KG1 (cell line): ENCODE measurements around the gene RELN.
"Not testable (repeated sequence)": the region's sequence is repeated elsewhere in the genome, so short reads cannot be mapped to it uniquely, and the experiment has no call there.

Experiments used
- DNase-seq: peaks from one replicate; lab custom pipeline; 2025; lab: John Stamatoyannopoulos, UW

RELN gene

GRCh38 chr7:103787041-103787440, 202.4 kb downstream of the RELN start:
- not testable (repeated sequence) for DNase-seq

- no peak for DNase-seq
These were observed 204.7 kb downstream of the RELN start for GRCh38 chr7:103784646-103785286.

GRCh38 chr7:103781409-103781808, 208.0 kb downstream of the RELN start:
- no peak for DNase-seq

- not testable (repeated sequence) for DNase-seq
These were observed 208.9 kb downstream of the RELN start for GRCh38 chr7:103780561-103780960.

- DNase-seq: no peak
These were observed 212.0 kb downstream of the RELN start for GRCh38 chr7:103777440-103777839.

GRCh38 chr7:103773726-103774125, 215.7 kb downstream of the RELN start:
- no peak for DNase-seq

GRCh38 chr7:103772171-103772773, 217.2 kb downstream of the RELN start:
- DNase-seq: no peak

- no peak for DNase-seq
These were observed 218.2 kb downstream of the RELN start for GRCh38 chr7:103771294-103771693.

GRCh38 chr7:103766660-103767059, 222.8 kb downstream of the RELN start:
- DNase-seq: no peak

- no peak for DNase-seq
These were observed 223.6 kb downstream of the RELN start for GRCh38 chr7:103765901-103766300.

- no peak for DNase-seq
These were observed 224.6 kb downstream of the RELN start for GRCh38 chr7:103764901-103765300.

- DNase-seq: no peak
These were observed 226.6 kb downstream of the RELN start for GRCh38 chr7:103762877-103763276.

GRCh38 chr7:103762065-103762760, 227.2 kb downstream of the RELN start:
- no peak for DNase-seq

- DNase-seq: no peak
These were observed 236.5 kb downstream of the RELN start for GRCh38 chr7:103752995-103753394.

GRCh38 chr7:103751311-103751880, 238.1 kb downstream of the RELN start:
- no peak for DNase-seq

- DNase-seq: no peak
These were observed 240.8 kb downstream of the RELN start for GRCh38 chr7:103748680-103749079.

GRCh38 chr7:103735377-103735776, 254.1 kb downstream of the RELN start:
- no peak for DNase-seq

GRCh38 chr7:103731169-103731568, 258.3 kb downstream of the RELN start:
- DNase-seq: no peak

- DNase-seq: no peak
These were observed 260.4 kb downstream of the RELN start for GRCh38 chr7:103729026-103729425.

- no peak for DNase-seq
These were observed 261.4 kb downstream of the RELN start for GRCh38 chr7:103727982-103728610.

- no peak for DNase-seq
These were observed 270.4 kb downstream of the RELN start for GRCh38 chr7:103719070-103719469.

- DNase-seq: no peak
These were observed 270.9 kb downstream of the RELN start for GRCh38 chr7:103718482-103719061.
